Inflammatory macrophage (primary cell): ENCODE measurements around the gene PYGB.
"Not testable (repeated sequence)": the region's sequence is repeated elsewhere in the genome, so short reads cannot be mapped to it uniquely, and the experiment has no call there.

Experiments
- DNase-seq, 2 donors: peaks; one replicate each; pipeline ENCODE4 v3.0.0-alpha.2; 2020 to 2022

The PYGB gene

DNA sequence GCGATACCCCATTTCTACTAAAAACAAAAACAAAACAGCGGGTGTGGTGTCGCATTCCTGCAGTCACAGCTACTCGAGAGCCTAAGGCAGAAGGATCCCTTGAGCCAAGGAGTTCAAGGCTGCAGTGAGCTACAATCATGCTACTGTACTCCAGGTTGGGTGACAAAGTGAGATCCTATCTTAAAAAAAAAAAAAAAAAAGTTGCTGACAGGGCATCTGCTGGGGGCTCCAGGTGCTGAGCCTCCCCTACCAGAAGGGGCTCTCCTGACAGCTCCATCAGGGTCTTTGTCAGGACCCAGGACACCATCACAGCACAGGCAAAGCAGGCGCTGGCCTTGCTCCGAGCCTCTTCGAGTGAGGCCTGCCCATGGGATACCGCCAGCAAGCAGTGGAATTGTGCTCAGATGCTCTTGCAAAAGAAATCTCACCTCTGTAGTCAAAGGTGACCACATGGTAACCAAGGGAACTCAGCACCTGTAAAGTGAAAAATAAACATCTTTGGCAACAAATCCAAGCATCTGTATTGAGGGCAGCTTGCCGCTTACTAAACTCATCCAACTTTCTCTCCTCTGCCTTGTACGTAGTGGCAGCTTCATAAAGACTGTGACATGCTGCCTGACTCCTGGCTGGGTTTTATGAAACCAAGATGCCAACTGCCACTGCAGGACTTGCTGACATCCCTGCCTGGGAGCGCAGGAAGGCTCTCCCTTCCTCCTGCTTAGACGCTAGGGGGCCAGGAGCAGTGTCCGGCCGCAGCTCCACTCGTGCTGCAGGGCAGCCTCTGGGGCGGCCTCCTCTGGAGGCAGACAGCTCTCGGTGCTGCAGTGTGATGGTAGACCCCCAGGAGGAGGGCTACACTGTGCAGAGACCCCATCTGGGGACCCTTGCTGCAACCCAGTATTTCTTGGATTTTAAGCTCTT is 66.9 kb downstream of the PYGB start:
- no peak for DNase-seq

DNA sequence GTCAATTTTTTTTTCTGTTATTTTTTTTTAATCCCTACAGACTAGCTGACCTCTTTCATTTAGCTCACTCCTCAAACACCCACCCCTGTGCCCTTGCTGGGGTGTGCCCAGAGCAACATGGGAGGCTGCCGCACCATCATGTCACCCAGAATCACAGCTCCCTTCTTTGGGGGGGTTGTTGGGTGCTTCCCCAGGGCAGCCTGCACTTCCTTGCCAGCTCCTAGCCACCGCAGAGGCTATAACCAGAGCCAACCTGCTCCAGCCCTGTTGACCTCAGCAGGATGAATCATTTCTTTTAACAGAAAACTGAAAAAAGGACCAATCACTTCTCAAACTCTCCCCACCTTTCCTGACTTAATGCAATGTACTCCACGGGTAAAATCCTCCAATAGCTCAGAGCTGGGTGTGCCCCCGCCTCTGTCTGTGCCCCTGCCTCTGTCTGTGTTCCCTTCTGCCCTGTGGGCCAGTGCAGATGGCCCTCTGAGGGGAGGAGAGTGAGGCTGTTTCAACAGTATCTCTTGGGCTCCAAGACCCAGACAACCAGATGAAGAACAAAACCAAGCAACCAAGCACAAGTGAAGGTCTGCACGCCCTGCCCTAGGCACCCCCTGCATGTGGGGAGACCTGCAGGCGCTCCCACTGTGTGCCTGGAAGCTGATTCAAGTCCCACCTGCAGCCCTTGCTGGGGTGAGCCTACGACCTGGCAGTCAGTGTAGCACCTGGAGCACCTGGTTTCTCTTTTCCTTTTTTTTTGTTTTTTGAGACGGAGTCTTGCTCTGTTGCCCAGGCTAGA is 67.7 kb downstream of the PYGB start:
- DNase-seq = no peak

DNA sequence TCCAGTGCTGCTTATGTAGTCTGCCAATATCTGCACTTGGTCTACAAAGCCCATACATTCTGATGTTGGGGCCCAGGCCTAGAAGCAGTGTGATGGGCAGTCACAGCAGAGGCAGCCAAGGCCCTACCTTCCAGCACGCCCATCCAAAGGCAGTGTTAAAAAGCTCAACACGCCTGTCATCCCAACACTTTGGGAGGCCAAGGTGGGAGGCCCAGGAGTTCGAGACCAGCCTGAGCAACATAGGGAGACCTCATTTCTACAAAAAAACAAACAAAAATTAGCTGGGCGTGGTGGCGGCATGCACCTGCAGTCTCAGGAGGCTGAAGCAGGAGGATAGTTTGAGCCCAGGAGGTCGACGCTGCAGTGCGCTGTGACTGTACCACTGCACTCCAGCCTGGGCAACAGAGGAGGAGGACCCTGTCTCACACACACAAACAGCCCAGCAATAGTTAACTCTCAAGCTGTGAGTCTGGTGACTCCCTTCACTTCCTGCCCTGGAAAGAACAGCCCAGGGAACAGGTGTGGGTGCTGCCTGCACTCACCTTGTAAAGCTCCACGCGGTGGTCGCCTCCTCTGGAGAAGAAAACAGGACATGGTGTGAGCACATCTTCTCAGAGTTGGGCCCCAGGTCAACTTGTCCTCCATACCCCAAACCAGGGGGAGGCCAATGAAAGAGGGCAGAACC is 68.8 kb downstream of the PYGB start:
- no peak for DNase-seq

DNA sequence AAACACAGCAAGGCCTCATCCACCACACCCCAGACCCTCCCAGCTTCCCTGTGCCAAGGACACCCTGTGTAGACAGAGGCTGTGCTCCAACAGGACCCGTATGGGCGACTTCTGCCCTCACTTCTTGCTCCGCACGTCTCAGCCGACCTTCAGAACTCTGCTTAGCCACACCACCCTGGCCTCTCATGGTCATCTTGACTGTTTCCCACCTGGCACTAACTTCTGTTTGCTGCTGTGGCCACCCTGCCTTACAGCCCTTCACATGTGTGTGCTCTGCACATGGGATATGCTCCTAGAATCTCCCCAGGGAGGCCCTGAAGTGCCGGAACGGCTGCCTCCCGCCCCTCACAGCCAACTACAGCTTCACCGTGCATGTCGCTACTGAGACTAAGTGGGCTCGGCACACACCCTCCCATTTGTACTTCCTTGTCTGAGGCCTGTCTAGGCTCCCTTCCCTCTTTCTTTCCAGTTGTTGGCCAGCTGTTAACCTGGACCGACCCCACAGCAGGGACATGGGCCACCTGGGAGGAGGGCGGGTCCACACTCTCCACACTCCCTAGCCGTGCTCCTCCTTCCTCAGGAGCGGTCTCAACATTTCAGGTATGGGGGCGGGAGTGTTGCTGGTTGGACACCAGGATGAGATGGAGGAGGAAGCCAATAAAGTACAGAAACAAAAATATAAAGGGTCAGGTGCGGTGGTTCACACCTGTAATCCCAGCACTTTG is 69.6 kb downstream of the PYGB start:
- DNase-seq = peak in 1 of 2 donors; percentile 65

DNA sequence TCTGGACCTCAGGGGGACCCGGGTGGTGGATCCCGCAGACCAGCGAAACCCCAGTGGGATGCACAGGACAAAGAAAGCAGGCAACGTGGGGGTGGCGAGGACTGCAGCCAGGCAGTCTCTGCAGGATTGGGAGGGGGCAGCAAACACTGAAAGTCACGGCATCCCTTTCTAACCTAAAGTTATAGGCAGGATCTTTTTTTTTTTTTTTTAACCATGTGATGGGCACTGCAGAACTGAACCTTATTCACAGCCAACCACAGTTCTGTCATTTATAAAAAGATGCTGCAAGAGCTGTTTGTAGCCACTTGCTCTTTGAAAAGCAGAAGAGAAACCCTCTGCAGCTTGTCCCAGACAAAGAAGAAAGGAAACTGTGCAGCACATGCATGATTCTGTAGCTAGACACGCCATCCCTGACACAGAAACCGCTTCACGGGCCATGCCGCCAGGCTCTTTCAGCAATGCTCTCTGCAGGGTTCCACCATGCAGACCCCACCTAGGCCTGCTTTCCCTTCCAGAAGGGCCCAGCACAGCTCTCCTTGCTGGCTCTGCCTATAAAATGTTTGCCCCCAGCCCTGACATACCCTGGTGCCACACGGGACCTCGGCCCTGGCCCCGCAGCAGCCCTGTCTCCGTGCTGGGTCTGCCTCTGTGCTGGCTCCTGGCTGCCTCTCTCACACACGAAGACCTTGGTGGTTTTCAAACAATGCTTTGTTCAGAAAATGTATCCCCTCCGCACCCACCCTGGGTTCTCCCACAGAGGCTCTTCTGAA is 70.8 kb downstream of the PYGB start:
- DNase-seq = peak; percentile 94 to 95

DNA sequence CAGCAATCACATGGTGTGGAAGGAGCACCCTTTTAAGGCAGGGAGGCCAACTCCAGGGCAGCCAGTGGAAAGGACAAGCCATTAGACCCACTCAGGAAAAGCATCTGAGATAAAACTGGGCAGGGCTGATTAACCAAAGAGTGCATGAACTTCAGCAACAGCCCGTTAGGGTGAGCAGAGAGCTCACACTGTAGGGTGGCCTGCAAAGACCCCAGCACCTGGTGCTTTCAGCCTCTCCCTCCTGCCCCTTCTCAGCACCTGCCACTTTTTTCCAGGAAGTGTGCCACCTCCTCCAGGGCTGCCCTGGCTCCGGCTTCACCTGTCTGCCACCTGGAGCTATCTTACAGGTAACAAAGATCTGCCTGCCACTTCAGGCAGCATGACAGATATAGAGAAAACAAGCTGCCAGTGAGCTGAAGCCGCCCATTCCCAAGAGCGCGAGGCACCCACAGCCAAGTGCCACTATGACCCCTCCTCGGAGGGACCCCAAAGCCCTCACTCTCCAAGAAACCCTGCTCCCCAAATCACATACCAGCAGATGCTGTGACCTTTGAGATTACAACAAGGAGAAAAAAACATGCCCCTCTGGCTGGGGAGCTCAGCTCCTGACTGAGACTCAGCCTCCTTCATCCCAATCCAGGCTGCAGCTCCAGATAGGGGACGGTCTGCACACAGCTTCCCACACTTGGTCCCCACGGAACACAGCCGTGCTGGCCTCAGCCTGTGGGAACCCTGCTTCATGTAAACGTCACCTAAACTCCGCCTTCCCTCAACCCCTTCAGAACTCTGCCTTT is 71.6 kb downstream of the PYGB start:
- no peak for DNase-seq

DNA sequence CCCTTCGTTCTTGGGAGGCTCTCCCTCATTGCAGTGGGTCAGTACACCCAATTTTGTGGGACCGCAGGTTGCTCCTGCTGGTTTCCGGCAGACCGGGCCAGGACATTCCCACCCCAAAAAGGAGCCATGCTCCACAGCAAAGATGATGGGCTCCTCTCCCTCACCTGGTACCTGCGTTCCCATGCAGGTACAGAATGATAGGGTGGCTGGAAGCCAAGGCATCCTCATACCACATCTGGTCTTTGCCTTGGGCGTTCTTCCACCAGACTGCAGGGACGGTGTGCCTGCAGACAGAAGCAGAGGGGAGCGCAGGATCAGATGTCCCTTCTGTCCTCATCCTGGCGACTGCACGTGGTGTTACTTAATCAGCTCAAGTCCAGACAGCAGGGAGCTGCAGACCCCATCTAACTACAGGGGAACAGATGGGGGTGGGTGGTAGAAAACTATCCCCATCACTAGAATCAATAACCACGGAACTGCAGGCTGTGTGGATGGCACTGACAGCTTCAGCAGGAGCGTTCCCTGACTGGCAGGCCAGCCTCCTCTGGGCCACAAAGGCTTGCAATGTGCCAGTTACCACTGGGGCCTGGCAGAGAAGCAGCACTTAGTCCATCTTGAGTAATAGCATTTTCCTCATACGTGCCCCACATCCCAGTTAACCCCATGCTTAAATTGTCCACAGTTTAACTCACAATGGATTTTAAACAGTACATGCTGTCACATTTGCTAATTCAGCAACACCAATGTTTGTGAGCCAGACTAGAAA is 72.3 kb downstream of the PYGB start:
- DNase-seq = no peak

DNA sequence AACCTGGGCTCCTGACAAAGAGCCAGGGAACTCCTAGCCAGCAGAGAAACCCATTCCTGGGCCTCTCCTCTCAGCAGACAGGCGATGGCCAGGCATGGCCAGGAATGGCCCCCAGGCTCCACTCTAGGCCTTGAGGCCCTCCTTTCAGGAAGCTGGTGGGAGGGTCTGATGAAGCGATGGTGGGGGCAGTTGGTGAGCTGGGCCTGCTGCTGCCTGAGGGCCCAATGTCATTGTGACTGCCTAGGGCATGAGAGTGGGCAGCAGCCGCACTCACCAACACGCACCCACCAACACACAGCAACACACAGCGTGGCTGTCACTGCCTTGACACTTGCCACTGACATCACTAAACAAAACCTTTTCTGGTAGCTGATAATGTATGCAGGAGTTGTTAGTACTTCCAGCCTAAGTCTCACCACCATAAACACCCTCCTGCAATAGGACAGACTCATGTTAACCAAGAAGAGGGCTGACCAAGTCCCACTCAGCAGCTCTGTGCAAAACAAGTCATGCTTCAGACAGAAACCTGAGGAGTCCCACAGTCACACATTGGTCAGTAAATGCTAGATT is 73.5 kb downstream of the PYGB start:
- peak; percentile 46 to 83 for DNase-seq

DNA sequence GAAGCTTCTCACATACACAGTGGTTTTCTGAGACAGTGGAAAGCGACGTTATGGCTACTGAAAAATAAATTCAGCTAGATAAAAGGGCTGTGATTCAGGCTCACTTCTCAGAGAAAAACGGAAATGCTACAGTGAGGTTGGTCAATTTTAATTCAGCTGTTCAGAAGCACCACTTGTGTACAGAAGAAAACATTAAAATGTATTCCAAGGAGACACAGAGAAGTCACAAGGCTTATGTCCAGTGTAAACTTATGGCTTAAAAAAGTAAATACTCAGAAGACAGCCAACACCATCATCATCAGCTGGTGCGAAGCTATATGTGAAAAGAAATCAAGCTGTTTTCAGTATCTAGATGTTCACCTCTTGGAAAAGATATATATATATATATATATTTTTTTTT is 74.1 kb downstream of the PYGB start:
- DNase-seq = no peak

DNA sequence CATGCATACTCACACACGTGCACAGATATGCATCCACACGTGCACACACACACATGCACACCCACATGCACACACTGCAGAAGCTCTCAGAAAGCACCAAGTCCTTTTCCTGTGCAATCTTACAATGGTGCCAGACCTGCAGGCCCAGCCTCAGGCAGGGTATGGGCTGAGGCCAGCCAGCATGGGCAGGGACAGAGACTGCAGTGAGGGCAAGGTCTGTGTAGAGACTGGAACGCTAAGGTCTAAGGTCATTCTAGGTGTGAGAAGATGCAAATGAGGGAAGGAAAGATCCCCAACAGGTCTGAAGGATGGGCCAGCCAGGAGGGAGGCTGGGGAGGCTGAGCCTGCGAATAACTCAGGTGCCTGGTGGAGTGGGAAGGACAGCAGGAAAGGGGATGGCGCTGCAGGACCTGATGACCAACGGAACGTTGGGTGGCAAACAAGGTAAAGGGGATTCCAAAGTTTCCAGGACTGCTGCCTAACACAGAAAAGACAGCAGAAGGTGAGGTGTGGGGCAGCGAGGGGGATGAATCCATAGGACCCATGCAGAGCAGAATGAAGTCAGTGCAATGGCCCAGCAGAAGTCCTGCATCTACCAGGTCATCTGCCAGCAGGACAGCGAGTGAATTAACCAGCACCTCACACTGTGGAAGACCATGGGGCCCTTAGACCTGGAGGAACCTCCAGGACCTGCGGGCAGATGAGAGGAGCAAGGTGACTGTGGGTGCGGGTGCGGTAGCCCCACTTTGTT is 75.8 kb downstream of the PYGB start:
- DNase-seq = no peak

DNA sequence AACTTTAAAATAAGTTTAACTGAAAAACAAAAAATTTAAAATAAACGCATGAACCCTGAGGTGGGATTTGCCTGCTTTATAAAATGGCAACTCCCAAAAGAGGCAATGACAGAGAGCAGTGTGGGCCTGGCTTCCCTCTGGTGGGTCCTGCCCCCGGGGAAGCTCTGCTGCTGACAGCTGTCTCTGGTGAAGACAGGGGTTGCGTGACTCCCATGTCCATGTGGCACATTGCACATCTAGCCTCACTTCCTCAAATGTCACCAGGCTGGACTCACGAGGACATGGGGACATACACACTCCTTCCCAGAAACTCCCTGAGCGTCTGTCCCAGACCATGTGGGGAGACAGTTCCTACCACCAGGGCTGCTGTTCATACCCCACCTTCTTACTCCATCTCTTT is 76.5 kb downstream of the PYGB start:
- DNase-seq = peak; percentile 97 to 99

DNA sequence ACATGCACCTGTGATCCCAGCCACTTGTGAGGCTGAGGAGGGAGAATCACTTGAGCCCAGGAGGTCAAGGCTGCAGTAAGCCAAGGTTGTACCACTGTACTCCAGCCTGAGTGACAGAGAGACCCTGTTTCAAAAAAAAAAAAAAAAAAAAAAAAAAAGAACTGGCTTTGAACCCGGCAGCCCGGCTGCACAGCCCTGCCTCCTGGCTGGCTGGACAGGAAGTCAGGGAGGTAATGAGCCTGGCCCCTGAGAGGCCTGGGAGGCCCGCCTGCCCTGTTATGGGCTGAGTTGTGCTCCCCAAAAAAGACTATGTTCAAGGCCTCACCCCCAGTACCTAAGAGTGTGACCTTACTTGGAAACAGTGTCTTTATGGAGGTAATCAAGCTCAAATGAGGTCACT is 77.2 kb downstream of the PYGB start:
- DNase-seq = peak; percentile 6 to 27

DNA sequence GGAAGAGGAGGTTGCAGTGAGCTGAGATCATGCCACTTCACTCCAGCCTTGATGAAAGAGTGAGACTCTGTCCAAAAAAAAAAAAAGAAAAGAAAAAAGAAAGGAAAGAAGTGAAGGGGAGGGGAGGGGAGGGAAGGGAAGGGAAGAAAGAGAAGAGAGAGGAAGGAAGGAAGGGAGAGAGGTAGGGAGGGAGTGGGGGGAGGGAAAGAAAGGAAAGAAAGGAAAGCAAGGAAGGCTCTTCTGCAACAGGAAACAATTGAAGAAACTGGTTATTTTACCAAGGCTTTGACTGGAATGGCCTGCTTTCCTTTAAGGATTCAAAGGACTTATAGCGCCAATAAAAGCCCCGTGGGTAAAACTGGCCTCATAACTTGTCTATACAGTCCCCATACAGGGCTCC is 78.1 kb downstream of the PYGB start:
- no peak for DNase-seq

DNA sequence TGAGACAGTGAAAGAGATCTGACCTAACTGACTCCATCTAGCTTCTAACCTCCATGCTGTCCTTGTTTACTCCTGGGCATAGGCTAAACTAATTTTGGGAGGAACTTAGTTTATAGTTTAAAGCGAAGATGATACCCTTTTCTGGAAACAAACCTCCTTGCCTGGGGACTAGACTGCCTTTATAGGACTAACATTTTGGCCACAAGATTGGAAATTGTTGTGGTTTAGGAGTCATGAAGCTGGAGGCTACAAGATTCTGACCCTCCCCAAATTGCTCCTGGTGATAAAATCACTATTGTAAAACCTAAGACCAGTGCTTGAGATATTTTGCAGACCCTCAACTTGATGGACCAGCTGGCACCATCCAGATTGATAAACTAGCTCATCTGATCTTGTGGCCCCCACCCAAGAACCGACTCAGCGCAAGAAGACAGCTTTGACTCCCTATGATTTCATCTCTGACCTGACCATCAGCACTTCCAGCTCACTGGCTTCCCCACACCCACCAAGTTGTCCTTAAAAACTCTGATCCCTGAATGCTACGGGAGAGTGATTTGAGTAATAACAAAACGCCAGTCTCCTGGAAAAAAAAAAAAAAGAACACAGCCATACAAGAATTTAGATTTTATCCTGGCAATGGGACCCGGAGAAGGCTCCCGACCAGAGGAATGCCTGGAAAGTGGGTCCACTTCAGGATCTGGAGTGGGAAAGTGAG is 79.8 kb downstream of the PYGB start:
- no peak for DNase-seq

DNA sequence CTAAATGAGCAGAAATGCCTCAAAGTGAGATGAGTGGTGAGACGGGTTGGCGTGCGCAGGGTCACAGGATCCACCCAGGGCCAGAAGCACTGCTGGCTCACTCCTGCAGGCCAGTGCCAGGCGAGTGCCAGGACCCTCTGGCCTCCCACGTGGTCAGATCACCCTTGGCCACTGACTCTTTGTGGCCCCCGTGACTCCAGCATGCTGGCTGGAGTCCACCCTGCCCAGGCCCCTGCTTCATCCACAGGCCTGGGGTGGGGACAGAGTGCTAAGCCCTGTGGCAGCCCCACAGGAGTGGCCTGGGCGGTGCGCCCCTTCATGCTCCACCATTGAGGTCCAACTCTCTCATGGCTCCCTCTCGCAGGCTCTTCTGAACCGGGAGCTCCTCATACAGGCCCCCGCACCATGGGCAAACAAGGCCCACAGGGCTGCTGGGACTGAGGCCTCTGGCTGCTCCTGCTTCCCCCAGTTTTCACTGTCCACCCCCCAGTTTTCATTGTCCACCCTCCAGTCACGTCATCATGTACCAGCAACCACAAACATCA is 81.1 kb downstream of the PYGB start:
- DNase-seq = no peak

DNA sequence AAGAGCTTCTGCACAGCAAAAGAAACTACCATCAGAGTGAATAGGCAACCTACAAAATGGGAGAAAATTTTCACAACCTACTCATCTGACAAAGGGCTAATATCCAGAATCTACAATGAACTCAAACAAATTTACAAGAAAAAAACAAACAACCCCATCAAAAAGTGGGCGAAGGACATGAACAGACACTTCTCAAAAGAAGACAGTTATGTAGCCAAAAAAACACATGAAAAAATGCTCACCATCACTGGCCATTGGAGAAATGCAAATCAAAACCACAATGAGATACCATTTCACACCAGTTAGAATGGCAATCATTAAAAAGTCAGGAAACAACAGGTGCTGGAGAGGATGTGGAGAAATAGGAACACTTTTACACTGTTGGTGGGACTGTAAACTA is 87.1 kb downstream of the PYGB start:
- not testable (repeated sequence) for DNase-seq

DNA sequence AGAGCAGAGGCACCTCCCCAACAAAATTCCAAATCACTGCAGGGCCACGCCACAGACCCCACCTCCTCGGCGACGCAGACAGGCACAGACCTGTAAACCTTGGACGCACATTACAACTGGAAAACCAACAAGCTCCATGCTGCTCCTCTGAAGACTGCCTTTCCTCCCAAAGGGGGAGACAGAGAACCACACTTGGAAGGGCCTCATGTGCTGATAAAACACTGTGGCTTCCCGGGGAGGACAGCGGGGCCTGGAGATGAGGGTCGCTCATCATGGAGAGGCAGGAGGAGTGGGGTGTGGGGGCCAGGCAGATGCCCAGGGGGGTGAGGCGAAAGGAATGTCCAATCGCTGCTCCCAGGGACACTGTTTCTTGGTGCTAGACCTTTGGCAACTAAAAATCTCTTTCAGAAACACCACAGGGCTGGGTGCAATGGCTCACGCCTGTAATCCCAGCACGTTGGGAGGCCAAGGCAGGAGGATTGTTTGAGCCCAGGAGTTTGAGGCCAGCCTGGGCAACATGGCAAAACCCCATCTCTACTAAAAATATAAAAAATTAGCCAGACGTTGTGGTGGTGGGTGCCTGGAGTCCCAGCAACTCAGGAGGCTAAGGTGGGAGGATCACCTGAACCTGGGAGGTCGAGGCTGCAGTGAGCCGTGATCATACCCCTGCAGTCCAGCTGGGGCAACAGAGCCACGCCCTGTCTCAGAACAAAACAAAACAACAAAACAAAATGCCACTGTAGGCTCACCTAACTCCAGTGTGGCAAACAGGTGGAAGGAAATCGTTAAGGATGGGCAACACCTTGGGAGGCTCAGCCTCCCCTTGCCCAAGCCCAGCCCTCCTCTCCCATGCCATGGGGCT is 88.9 kb downstream of the PYGB start:
- DNase-seq = no peak
